HG03342 (cell line): ENCODE results near the gene CHN2.

Source experiments
- ATAC-seq: cut with Tn5 transposase; IDR thresholded peaks from one replicate; pipeline ENCODE4 v1.9.1; 2021; ENCODE audit warnings: mild to moderate bottlenecking, moderate library complexity; ENCODE audit not compliant: unreplicated experiment

The CHN2 gene

GRCh38 chr7:29356631-29357030, 162.1 kb downstream of the CHN2 start:
- no peak for ATAC-seq

- no peak for ATAC-seq
These were observed 165.0 kb downstream of the CHN2 start for GRCh38 chr7:29359482-29360093.

GRCh38 chr7:29360633-29361625, 166.4 kb downstream of the CHN2 start:
- no peak for ATAC-seq

GRCh38 chr7:29362380-29362779, 167.8 kb downstream of the CHN2 start:
- no peak for ATAC-seq

GRCh38 chr7:29363636-29364425, 169.3 kb downstream of the CHN2 start:
- ATAC-seq: no peak

- ATAC-seq: no peak
These were observed 170.1 kb downstream of the CHN2 start for GRCh38 chr7:29364661-29365060.

- no peak for ATAC-seq
These were observed 170.8 kb downstream of the CHN2 start for GRCh38 chr7:29365423-29365822.

- ATAC-seq: no peak
These were observed 173.2 kb downstream of the CHN2 start for GRCh38 chr7:29367784-29368183.

- ATAC-seq: no peak
These were observed 175.4 kb downstream of the CHN2 start for GRCh38 chr7:29369909-29370488.

GRCh38 chr7:29370531-29371314, 176.1 kb downstream of the CHN2 start:
- ATAC-seq: no peak

GRCh38 chr7:29371472-29371871, 176.9 kb downstream of the CHN2 start:
- no peak for ATAC-seq

- no peak for ATAC-seq
These were observed 177.9 kb downstream of the CHN2 start for GRCh38 chr7:29372351-29373090.

- ATAC-seq: no peak
These were observed 181.3 kb downstream of the CHN2 start for GRCh38 chr7:29375641-29376562.

GRCh38 chr7:29377718-29378117, 183.1 kb downstream of the CHN2 start:
- ATAC-seq: no peak

GRCh38 chr7:29379551-29379950, 185.0 kb downstream of the CHN2 start:
- no peak for ATAC-seq

GRCh38 chr7:29381206-29382094, 186.9 kb downstream of the CHN2 start:
- no peak for ATAC-seq

- no peak for ATAC-seq
These were observed 189.7 kb downstream of the CHN2 start for GRCh38 chr7:29384277-29384676.
